ENCODE results near the gene MC5R.

MC5R gene

DNA sequence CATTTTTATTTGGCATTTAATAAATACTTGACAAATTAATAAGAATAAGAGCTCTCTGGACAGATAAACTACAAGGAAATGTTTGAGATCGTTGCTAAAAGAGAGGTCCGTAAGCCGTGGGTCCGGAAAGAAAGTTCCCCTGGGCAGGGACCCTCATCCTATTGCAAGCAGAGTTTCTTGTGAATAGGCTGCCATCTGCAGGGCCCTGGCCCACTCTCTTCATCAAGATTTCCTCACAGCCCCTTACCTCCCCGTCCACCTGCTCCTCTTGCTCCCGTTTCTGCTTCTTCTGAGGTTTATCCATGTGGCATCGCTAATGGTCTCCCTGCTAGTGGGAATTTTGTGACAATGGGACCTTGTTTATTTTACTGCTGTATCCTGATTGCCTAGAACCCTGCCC, 30.1 kb upstream of the MC5R start:
- H3K4me3 ChIP-seq (ENCODE audit: low read length, poor library complexity, severe bottlenecking) = no peak overlapping the region
- no peak overlapping the region for H3K9ac ChIP-seq (ENCODE audit: low read depth, low read length, poor library complexity, severe bottlenecking)
- H3K36me3 ChIP-seq (ENCODE audit: insufficient read depth, low read length) = no peaks in the 10 kb centered on the region
- H3K4me2 ChIP-seq (ENCODE audit: low read depth, low read length, poor library complexity, severe bottlenecking) = no peak overlapping the region
- no peaks in the 10 kb centered on the region for H4K20me1 ChIP-seq (ENCODE audit: insufficient read depth, low read length, poor library complexity, severe bottlenecking)
- no peaks in the 10 kb centered on the region for H3K9me3 ChIP-seq (ENCODE audit: insufficient read depth, low read depth, low read length)
- no peaks in the 10 kb centered on the region for H3K79me2 ChIP-seq (ENCODE audit: insufficient read depth, low read length)
- no peaks in the 10 kb centered on the region for H3K27me3 ChIP-seq (ENCODE audit: insufficient read depth, low read length, poor library complexity, severe bottlenecking)
- no peaks in the 10 kb centered on the region for H3K9me2 ChIP-seq (replicated peaks; ENCODE audit: low read depth, low read length)
- no peak overlapping the region for H2AFZ ChIP-seq (ENCODE audit: low read length)
- TF ChIP-seq, protein P1, sequence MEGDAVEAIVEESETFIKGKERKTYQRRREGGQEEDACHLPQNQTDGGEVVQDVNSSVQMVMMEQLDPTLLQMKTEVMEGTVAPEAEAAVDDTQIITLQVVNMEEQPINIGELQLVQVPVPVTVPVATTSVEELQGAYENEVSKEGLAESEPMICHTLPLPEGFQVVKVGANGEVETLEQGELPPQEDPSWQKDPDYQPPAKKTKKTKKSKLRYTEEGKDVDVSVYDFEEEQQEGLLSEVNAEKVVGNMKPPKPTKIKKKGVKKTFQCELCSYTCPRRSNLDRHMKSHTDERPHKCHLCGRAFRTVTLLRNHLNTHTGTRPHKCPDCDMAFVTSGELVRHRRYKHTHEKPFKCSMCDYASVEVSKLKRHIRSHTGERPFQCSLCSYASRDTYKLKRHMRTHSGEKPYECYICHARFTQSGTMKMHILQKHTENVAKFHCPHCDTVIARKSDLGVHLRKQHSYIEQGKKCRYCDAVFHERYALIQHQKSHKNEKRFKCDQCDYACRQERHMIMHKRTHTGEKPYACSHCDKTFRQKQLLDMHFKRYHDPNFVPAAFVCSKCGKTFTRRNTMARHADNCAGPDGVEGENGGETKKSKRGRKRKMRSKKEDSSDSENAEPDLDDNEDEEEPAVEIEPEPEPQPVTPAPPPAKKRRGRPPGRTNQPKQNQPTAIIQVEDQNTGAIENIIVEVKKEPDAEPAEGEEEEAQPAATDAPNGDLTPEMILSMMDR (conservative IDR thresholded peaks at IDR 0.05; ENCODE audit: low read length) = no peak
- no peak for TF ChIP-seq EZH2phosphoT487 (IDR thresholded peaks at IDR 0.05; ENCODE audit: borderline replicate concordance)
- H3K4me1 ChIP-seq (ENCODE audit: insufficient read depth, low read length, poor library complexity, severe bottlenecking) = no peaks in the 10 kb centered on the region
- no peaks in the 10 kb centered on the region for H3F3A ChIP-seq (ENCODE audit: low read depth)

DNA sequence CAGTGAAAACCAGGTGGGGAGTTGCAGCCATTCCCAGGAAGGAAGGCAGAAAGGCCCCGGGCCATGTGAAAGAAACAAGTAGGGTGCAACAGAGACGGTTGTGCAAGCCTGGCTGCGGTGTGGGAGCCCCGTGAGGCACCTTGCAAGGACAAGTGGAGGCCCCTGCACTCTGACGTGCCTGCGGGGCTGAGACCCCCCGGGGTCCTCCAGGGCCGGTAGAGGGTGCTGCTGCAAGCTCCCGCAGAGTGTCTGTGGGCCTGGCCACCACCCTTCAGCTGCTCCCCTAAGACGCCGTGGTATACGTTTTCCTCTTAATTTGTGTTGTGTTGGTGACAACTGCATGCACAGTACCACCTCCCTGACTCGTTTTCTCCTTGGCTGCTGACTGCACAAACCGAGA, 27.4 kb upstream of the MC5R start:
- Histone ChIP-seq H3K27me3 (ENCODE audit: insufficient read depth, low read length, poor library complexity, severe bottlenecking) (no peaks in the 10 kb centered on the region), H2AFZ (ENCODE audit: low read length) (no peak overlapping the region), H3K79me2 (ENCODE audit: insufficient read depth, low read length) (no peaks in the 10 kb centered on the region), H3K4me2 (ENCODE audit: low read depth, low read length, poor library complexity, severe bottlenecking) (no peak overlapping the region), H3K9me2 (replicated peaks; ENCODE audit: low read depth, low read length) (no peaks in the 10 kb centered on the region), H3F3A (ENCODE audit: low read depth) (no peaks in the 10 kb centered on the region), H4K20me1 (ENCODE audit: insufficient read depth, low read length, poor library complexity, severe bottlenecking) (no peaks in the 10 kb centered on the region), H3K9ac (ENCODE audit: low read depth, low read length, poor library complexity, severe bottlenecking) (no peak overlapping the region), H3K9me3 (ENCODE audit: insufficient read depth, low read depth, low read length) (no peaks in the 10 kb centered on the region), H3K4me3 (ENCODE audit: low read length, poor library complexity, severe bottlenecking) (no peak overlapping the region), H3K36me3 (ENCODE audit: insufficient read depth, low read length) (no peaks in the 10 kb centered on the region), H3K4me1 (ENCODE audit: insufficient read depth, low read length, poor library complexity, severe bottlenecking) (no peaks in the 10 kb centered on the region)
- no peak for TF ChIP-seq EZH2phosphoT487 (IDR thresholded peaks at IDR 0.05; ENCODE audit: borderline replicate concordance)
- TF ChIP-seq, protein P1 (conservative IDR thresholded peaks at IDR 0.05; ENCODE audit: low read length) = no peak

DNA sequence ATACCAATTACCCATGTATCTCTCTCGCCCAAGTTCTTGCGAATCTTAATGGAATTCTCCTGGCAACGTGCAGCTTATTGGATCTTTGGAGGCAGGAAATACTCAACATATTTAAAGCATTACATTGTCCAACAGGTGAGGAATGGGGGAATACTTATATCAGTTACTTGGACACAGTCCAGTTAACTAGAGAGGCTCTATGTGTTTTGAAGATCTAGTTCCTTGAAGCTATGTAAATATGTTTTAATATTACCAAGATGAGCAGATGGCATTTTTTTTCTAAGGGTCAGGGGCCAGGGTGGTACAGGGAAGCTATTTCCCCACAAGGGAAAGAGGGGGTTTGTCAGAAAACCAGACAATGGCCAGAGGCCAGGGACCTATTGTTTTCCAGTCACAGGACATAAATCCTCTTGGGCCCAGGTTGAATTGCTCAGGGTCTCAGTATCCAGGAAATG, 26.8 kb upstream of the MC5R start:
- H3K9ac ChIP-seq (ENCODE audit: low read depth, low read length, poor library complexity, severe bottlenecking) = no peak overlapping the region
- no peaks in the 10 kb centered on the region for H3K4me1 ChIP-seq (ENCODE audit: insufficient read depth, low read length, poor library complexity, severe bottlenecking)
- no peaks in the 10 kb centered on the region for H4K20me1 ChIP-seq (ENCODE audit: insufficient read depth, low read length, poor library complexity, severe bottlenecking)
- TF ChIP-seq, protein P1 (conservative IDR thresholded peaks at IDR 0.05; ENCODE audit: low read length) = no peak
- TF ChIP-seq EZH2phosphoT487 (IDR thresholded peaks at IDR 0.05; ENCODE audit: borderline replicate concordance) = no peak
- H3K27me3 ChIP-seq (ENCODE audit: insufficient read depth, low read length, poor library complexity, severe bottlenecking) = no peaks in the 10 kb centered on the region
- no peaks in the 10 kb centered on the region for H3K9me3 ChIP-seq (ENCODE audit: insufficient read depth, low read depth, low read length)
- no peak overlapping the region for H3K4me3 ChIP-seq (ENCODE audit: low read length, poor library complexity, severe bottlenecking)
- H3K9me2 ChIP-seq (replicated peaks; ENCODE audit: low read depth, low read length) = no peaks in the 10 kb centered on the region
- no peaks in the 10 kb centered on the region for H3K36me3 ChIP-seq (ENCODE audit: insufficient read depth, low read length)
- H3F3A ChIP-seq (ENCODE audit: low read depth) = no peaks in the 10 kb centered on the region
- H3K79me2 ChIP-seq (ENCODE audit: insufficient read depth, low read length) = no peaks in the 10 kb centered on the region
- no peak overlapping the region for H3K4me2 ChIP-seq (ENCODE audit: low read depth, low read length, poor library complexity, severe bottlenecking)
- no peak overlapping the region for H2AFZ ChIP-seq (ENCODE audit: low read length)
